ENCODE measurements around the gene KRTAP13-1. TPM values are rescaled to one million over a fixed set of nuclear protein-coding genes. Genes with fewer than 3 reads are reported as not detected.

Gene KRTAP13-1
- total RNA-seq (not detected), total RNA-seq (0 reads per million in 29 experiments)
- not detected for total RNA-seq (2013)

- no peak within 1 kb of the TSS for H3K4me3 Mint-ChIP-seq
- Histone ChIP-seq H3K4me3 (ENCODE audit: control insufficient read depth in 1 of 2, extremely low read depth in 1 of 2, low read length in 1 of 2) (no peak within 1 kb of the TSS), H3K27ac (ENCODE audit: low read length) (no peak within 1 kb of the TSS), H3K9me3 (no peaks in the 10 kb centered on the region), H3K4me1 (ENCODE audit: control insufficient read depth in 1 of 2, extremely low read depth in 1 of 2, insufficient read depth in 2 of 2, low read length in 2 of 2) (no peaks in the 10 kb centered on the region), H3K27me3 (replicated peaks in 1 of 2; ENCODE audit: control insufficient read depth in 2 of 2, extremely low read depth in 1 of 2, insufficient read depth in 2 of 2, low read length in 1 of 2) (no peaks in the 10 kb centered on the region), H3K36me3 (ENCODE audit: control insufficient read depth in 2 of 2, extremely low read depth in 1 of 2, insufficient read depth in 1 of 2, low read length in 1 of 2) (no peaks in the 10 kb centered on the region)
- ChIA-PET POLR2A (no interaction called here), CTCF (no interaction called here)
- ATAC-seq (replicated peaks in 1 of 4) (no peak), DNase-seq (no peak)
- H3K9me3 Mint-ChIP-seq, result no peaks in the 10 kb centered on the region
- 77% methylated on average over 2 of the region's 4 CpGs for WGBS (ENCODE audit: insufficient coverage)
- no peaks in the 10 kb centered on the region for H3K4me1 Mint-ChIP-seq
- no peak within 1 kb of the TSS for H3K27ac Mint-ChIP-seq
- no peaks in the 10 kb centered on the region for H3K36me3 Mint-ChIP-seq
- H3K27me3 Mint-ChIP-seq, result peaks cover 0 to 11% of the 10 kb centered on the region in 2 donors
Measured at GRCh38 chr21:30395731-30396130, at the start of gene KRTAP13-1. Gene KRTAP13-1 (plus strand): TSS chr21:30396031. CDS start chr21:30396087, 56 bp downstream.

GRCh38 chr21:30348506-30348905 lies 47.3 kb upstream of the KRTAP13-1 start, which contains the start of gene KRTAP23-1:
Gene KRTAP23-1 (minus strand): TSS chr21:30348606. CDS start chr21:30348606, 0 bp downstream.
- 89% methylated on average over 3 of the region's 4 CpGs for WGBS (ENCODE audit: insufficient coverage)
- CTCF ChIA-PET, result interaction anchor here in 1 of 2 donors (0.6 kb wide), 1 partner anchor 14 kb away, joined by 9 read pairs; no protein-coding TSS in a partner anchor

GRCh38 chr21:30349572-30349971 lies 46.3 kb upstream of the KRTAP13-1 start:
- no peak overlapping the region for H3K27ac ChIP-seq (ENCODE audit: low read length)
- no peak overlapping the region for H3K4me3 ChIP-seq (ENCODE audit: control insufficient read depth in 1 of 2, extremely low read depth in 1 of 2, low read length in 1 of 2)
- Mint-ChIP-seq H3K27ac (no peak overlapping the region), H3K27me3 (peaks cover 0 to 7% of the 10 kb centered on the region in 2 donors), H3K36me3 (no peaks in the 10 kb centered on the region), H3K4me1 (no peaks in the 10 kb centered on the region), H3K9me3 (no peaks in the 10 kb centered on the region), H3K4me3 (no peak overlapping the region)
- ChIA-PET CTCF (no interaction called here), POLR2A (no interaction called here)
- no peak for ATAC-seq (replicated peaks in 1 of 4)
- H3K27me3 ChIP-seq (replicated peaks in 1 of 2; ENCODE audit: control insufficient read depth in 2 of 2, extremely low read depth in 1 of 2, insufficient read depth in 2 of 2, low read length in 1 of 2), result no peaks in the 10 kb centered on the region
- no peaks in the 10 kb centered on the region for H3K9me3 ChIP-seq
- no CpG with 5 or more reads among the region's 3 CpGs for WGBS (ENCODE audit: insufficient coverage)
- no peaks in the 10 kb centered on the region for H3K36me3 ChIP-seq (ENCODE audit: control insufficient read depth in 2 of 2, extremely low read depth in 1 of 2, insufficient read depth in 1 of 2, low read length in 1 of 2)
- DNase-seq, result no peak
- H3K4me1 ChIP-seq (ENCODE audit: control insufficient read depth in 1 of 2, extremely low read depth in 1 of 2, insufficient read depth in 2 of 2, low read length in 2 of 2), result no peaks in the 10 kb centered on the region

More at GRCh38 chr21:30348506-30348905, 47.3 kb upstream of the KRTAP13-1 start, which contains the start of gene KRTAP23-1:
- Histone ChIP-seq H3K36me3 (ENCODE audit: control insufficient read depth in 2 of 2, extremely low read depth in 1 of 2, insufficient read depth in 1 of 2, low read length in 1 of 2) (no peaks in the 10 kb centered on the region), H3K27me3 (replicated peaks in 1 of 2; ENCODE audit: control insufficient read depth in 2 of 2, extremely low read depth in 1 of 2, insufficient read depth in 2 of 2, low read length in 1 of 2) (no peaks in the 10 kb centered on the region), H3K4me1 (ENCODE audit: control insufficient read depth in 1 of 2, extremely low read depth in 1 of 2, insufficient read depth in 2 of 2, low read length in 2 of 2) (no peaks in the 10 kb centered on the region), H3K27ac (ENCODE audit: low read length) (no peak within 1 kb of the TSS), H3K4me3 (ENCODE audit: control insufficient read depth in 1 of 2, extremely low read depth in 1 of 2, low read length in 1 of 2) (no peak within 1 kb of the TSS), H3K9me3 (no peaks in the 10 kb centered on the region)
- Mint-ChIP-seq H3K27me3 (peaks cover 0 to 3% of the 10 kb centered on the region in 2 donors), H3K9me3 (no peaks in the 10 kb centered on the region), H3K27ac (no peak within 1 kb of the TSS), H3K4me3 (no peak within 1 kb of the TSS), H3K4me1 (no peaks in the 10 kb centered on the region), H3K36me3 (no peaks in the 10 kb centered on the region)
- ATAC-seq (replicated peaks in 1 of 4) (no peak), DNase-seq (no peak)
- POLR2A ChIA-PET, result no interaction called here

- no peaks in the 10 kb centered on the region for H3K9me3 Mint-ChIP-seq
- H3K36me3 ChIP-seq (ENCODE audit: control insufficient read depth in 2 of 2, extremely low read depth in 1 of 2, insufficient read depth in 1 of 2, low read length in 1 of 2), result no peaks in the 10 kb centered on the region
- POLR2A ChIA-PET, result no interaction called here
- WGBS (ENCODE audit: insufficient coverage), result no CpG with 5 or more reads among the region's 1 CpG
- DNase-seq (no peak), ATAC-seq (replicated peaks in 1 of 4) (no peak)
- H3K9me3 ChIP-seq, result no peaks in the 10 kb centered on the region
- CTCF ChIA-PET, result no interaction called here
- peaks cover 2 to 17% of the 10 kb centered on the region in 2 donors for H3K27me3 Mint-ChIP-seq
- H3K27ac ChIP-seq (ENCODE audit: low read length), result no peak overlapping the region
- no peak overlapping the region for H3K27ac Mint-ChIP-seq
- no peaks in the 10 kb centered on the region for H3K4me1 ChIP-seq (ENCODE audit: control insufficient read depth in 1 of 2, extremely low read depth in 1 of 2, insufficient read depth in 2 of 2, low read length in 2 of 2)
- no peaks in the 10 kb centered on the region for H3K4me1 Mint-ChIP-seq
- H3K36me3 Mint-ChIP-seq, result no peaks in the 10 kb centered on the region
- H3K4me3 Mint-ChIP-seq, result no peak overlapping the region
- H3K27me3 ChIP-seq (replicated peaks in 1 of 2; ENCODE audit: control insufficient read depth in 2 of 2, extremely low read depth in 1 of 2, insufficient read depth in 2 of 2, low read length in 1 of 2), result no peaks in the 10 kb centered on the region
- H3K4me3 ChIP-seq (ENCODE audit: control insufficient read depth in 1 of 2, extremely low read depth in 1 of 2, low read length in 1 of 2), result no peak overlapping the region
Measured at GRCh38 chr21:30351534-30351933, 44.3 kb upstream of the KRTAP13-1 start.

- Mint-ChIP-seq H3K27ac (no peak overlapping the region), H3K36me3 (no peaks in the 10 kb centered on the region), H3K9me3 (no peaks in the 10 kb centered on the region), H3K4me3 (no peak overlapping the region), H3K4me1 (no peaks in the 10 kb centered on the region), H3K27me3 (peaks cover 2 to 24% of the 10 kb centered on the region in 2 donors)
- H3K27me3 ChIP-seq (replicated peaks in 1 of 2; ENCODE audit: control insufficient read depth in 2 of 2, extremely low read depth in 1 of 2, insufficient read depth in 2 of 2, low read length in 1 of 2), result no peaks in the 10 kb centered on the region
- POLR2A ChIA-PET, result no interaction called here
- H3K9me3 ChIP-seq, result no peaks in the 10 kb centered on the region
- no CpG with 5 or more reads among the region's 1 CpG for WGBS (ENCODE audit: insufficient coverage)
- H3K4me1 ChIP-seq (ENCODE audit: control insufficient read depth in 1 of 2, extremely low read depth in 1 of 2, insufficient read depth in 2 of 2, low read length in 2 of 2), result no peaks in the 10 kb centered on the region
- no peak overlapping the region for H3K4me3 ChIP-seq (ENCODE audit: control insufficient read depth in 1 of 2, extremely low read depth in 1 of 2, low read length in 1 of 2)
- H3K36me3 ChIP-seq (ENCODE audit: control insufficient read depth in 2 of 2, extremely low read depth in 1 of 2, insufficient read depth in 1 of 2, low read length in 1 of 2), result no peaks in the 10 kb centered on the region
- no peak overlapping the region for H3K27ac ChIP-seq (ENCODE audit: low read length)
- CTCF ChIA-PET, result no interaction called here
- ATAC-seq (replicated peaks in 1 of 4) (no peak), DNase-seq (no peak)
Measured at GRCh38 chr21:30354308-30355005, 41.4 kb upstream of the KRTAP13-1 start.

- ChIA-PET POLR2A (no interaction called here), CTCF (no interaction called here)
- Histone ChIP-seq H3K36me3 (ENCODE audit: control insufficient read depth in 2 of 2, extremely low read depth in 1 of 2, insufficient read depth in 1 of 2, low read length in 1 of 2) (no peaks in the 10 kb centered on the region), H3K4me1 (ENCODE audit: control insufficient read depth in 1 of 2, extremely low read depth in 1 of 2, insufficient read depth in 2 of 2, low read length in 2 of 2) (no peaks in the 10 kb centered on the region), H3K9me3 (no peaks in the 10 kb centered on the region), H3K27ac (ENCODE audit: low read length) (no peak overlapping the region), H3K4me3 (ENCODE audit: control insufficient read depth in 1 of 2, extremely low read depth in 1 of 2, low read length in 1 of 2) (no peak overlapping the region), H3K27me3 (replicated peaks in 1 of 2; ENCODE audit: control insufficient read depth in 2 of 2, extremely low read depth in 1 of 2, insufficient read depth in 2 of 2, low read length in 1 of 2) (no peaks in the 10 kb centered on the region)
- Mint-ChIP-seq H3K4me1 (no peaks in the 10 kb centered on the region), H3K27me3 (peaks cover 2 to 24% of the 10 kb centered on the region in 2 donors), H3K9me3 (no peaks in the 10 kb centered on the region), H3K27ac (no peak overlapping the region), H3K36me3 (no peaks in the 10 kb centered on the region), H3K4me3 (no peak overlapping the region)
- no CpG with 5 or more reads among the region's 3 CpGs for WGBS (ENCODE audit: insufficient coverage)
- ATAC-seq (replicated peaks in 1 of 4) (no peak), DNase-seq (no peak)
Measured at GRCh38 chr21:30355906-30356305, 39.9 kb upstream of the KRTAP13-1 start.
